Neural crest cell (in vitro differentiated cells): ENCODE measurements around the gene SFTPB. TPM values are rescaled to one million over a fixed set of nuclear protein-coding genes. Genes with fewer than 3 reads are reported as not detected.

Experiments used
- DNase-seq: peaks from one replicate; pipeline ENCODE4 v3.0.0; 2021; ENCODE audit warnings: low read depth, mixed read lengths, low spot score
- H3K27ac Mint-ChIP-seq: one replicate; pipeline ENCODE4 v1.8.0; 2021; ENCODE audit warnings: mild to moderate bottlenecking, mixed read lengths; ENCODE audit not compliant: unreplicated experiment
- H3K27me3 Mint-ChIP-seq: 2 replicates; pipeline ENCODE4 v1.8.0; 2021; ENCODE audit warnings: low read depth, mild to moderate bottlenecking, mixed read lengths
- H3K36me3 Mint-ChIP-seq: 2 replicates; pipeline ENCODE4 v1.8.0; 2021; ENCODE audit warnings: low read depth, mild to moderate bottlenecking, mixed read lengths
- H3K4me1 Mint-ChIP-seq: 2 replicates; pipeline ENCODE4 v1.8.0; 2021; ENCODE audit warnings: mixed read lengths
- H3K4me3 Mint-ChIP-seq: one replicate; pipeline ENCODE4 v1.8.0; 2021; ENCODE audit warnings: mild to moderate bottlenecking, mixed read lengths
- H3K9me3 Mint-ChIP-seq: 2 replicates; pipeline ENCODE4 v1.8.0; 2021; ENCODE audit warnings: mixed read lengths
- CTCF ChIP-seq: fragments of 200-600 bp; sonication (generic); conservative IDR thresholded peaks from 2 replicates; pipeline ENCODE4 v1.5.0; 2021; ENCODE audit warnings: antibody characterized with exemption, mild to moderate bottlenecking
- total RNA-seq: library from RNA; stranded (reverse); gene quantifications from 2 replicates; pipeline ENCODE4 v1.2.1, GENCODE V29; 2021

The SFTPB gene
- total RNA-seq, 1 donor from 2014 or later: not detected

- no peak for TF ChIP-seq CTCF
- no peak for DNase-seq
- Mint-ChIP-seq H3K27me3 (peaks cover 20% of the 10 kb centered on the region), H3K9me3 (no peaks in the 10 kb centered on the region), H3K27ac (no peak overlapping the region), H3K36me3 (no peaks in the 10 kb centered on the region), H3K4me3 (no peak overlapping the region), H3K4me1 (peaks cover 4% of the 10 kb centered on the region)
These were observed 22.9 kb upstream of the SFTPB start for GRCh38 chr2:85690932-85691331.

- DNase-seq: no peak
- H3K4me1 Mint-ChIP-seq: no peaks in the 10 kb centered on the region
- TF ChIP-seq CTCF: no peak
- no peaks in the 10 kb centered on the region for H3K9me3 Mint-ChIP-seq
- no peak overlapping the region for H3K4me3 Mint-ChIP-seq
- H3K27ac Mint-ChIP-seq: no peak overlapping the region
- no peaks in the 10 kb centered on the region for H3K36me3 Mint-ChIP-seq
- peaks cover 28% of the 10 kb centered on the region for H3K27me3 Mint-ChIP-seq
These were observed 16.8 kb upstream of the SFTPB start for GRCh38 chr2:85684806-85685205.

- no peak for TF ChIP-seq CTCF
- no peak for DNase-seq
- Mint-ChIP-seq H3K4me1 (no peaks in the 10 kb centered on the region), H3K36me3 (no peaks in the 10 kb centered on the region), H3K9me3 (no peaks in the 10 kb centered on the region), H3K27ac (no peak overlapping the region), H3K4me3 (no peak overlapping the region), H3K27me3 (peaks cover 28% of the 10 kb centered on the region)
These were observed 16.4 kb upstream of the SFTPB start for GRCh38 chr2:85684380-85684779.

GRCh38 chr2:85682378-85682777, 14.4 kb upstream of the SFTPB start:
- peaks cover 23% of the 10 kb centered on the region for H3K27me3 Mint-ChIP-seq
- no peak overlapping the region for H3K27ac Mint-ChIP-seq
- no peaks in the 10 kb centered on the region for H3K9me3 Mint-ChIP-seq
- no peak for DNase-seq
- no peak for TF ChIP-seq CTCF
- H3K4me1 Mint-ChIP-seq: no peaks in the 10 kb centered on the region
- H3K36me3 Mint-ChIP-seq: no peaks in the 10 kb centered on the region
- H3K4me3 Mint-ChIP-seq: no peak overlapping the region

- Mint-ChIP-seq H3K4me1 (no peaks in the 10 kb centered on the region), H3K36me3 (no peaks in the 10 kb centered on the region), H3K9me3 (no peaks in the 10 kb centered on the region), H3K27ac (no peak overlapping the region), H3K27me3 (peaks cover 17% of the 10 kb centered on the region), H3K4me3 (no peak overlapping the region)
- no peak for DNase-seq
- no peak for TF ChIP-seq CTCF
These were observed 13.8 kb upstream of the SFTPB start for GRCh38 chr2:85681776-85682175.

- Mint-ChIP-seq H3K9me3 (no peaks in the 10 kb centered on the region), H3K27ac (no peak overlapping the region), H3K4me1 (no peaks in the 10 kb centered on the region), H3K4me3 (no peak overlapping the region), H3K36me3 (no peaks in the 10 kb centered on the region), H3K27me3 (peaks cover 13% of the 10 kb centered on the region)
- DNase-seq: no peak
- no peak for TF ChIP-seq CTCF
These were observed 13.4 kb upstream of the SFTPB start for GRCh38 chr2:85681372-85681763.
